GM19238 (cell line): ENCODE measurements around the gene FTCDNL1.

Experiments
- DNase-seq: peaks from one replicate; pipeline ENCODE4 v3.0.0; 2011; ENCODE audit warnings: low spot score; ENCODE audit not compliant: insufficient read length

The FTCDNL1 gene

DNA sequence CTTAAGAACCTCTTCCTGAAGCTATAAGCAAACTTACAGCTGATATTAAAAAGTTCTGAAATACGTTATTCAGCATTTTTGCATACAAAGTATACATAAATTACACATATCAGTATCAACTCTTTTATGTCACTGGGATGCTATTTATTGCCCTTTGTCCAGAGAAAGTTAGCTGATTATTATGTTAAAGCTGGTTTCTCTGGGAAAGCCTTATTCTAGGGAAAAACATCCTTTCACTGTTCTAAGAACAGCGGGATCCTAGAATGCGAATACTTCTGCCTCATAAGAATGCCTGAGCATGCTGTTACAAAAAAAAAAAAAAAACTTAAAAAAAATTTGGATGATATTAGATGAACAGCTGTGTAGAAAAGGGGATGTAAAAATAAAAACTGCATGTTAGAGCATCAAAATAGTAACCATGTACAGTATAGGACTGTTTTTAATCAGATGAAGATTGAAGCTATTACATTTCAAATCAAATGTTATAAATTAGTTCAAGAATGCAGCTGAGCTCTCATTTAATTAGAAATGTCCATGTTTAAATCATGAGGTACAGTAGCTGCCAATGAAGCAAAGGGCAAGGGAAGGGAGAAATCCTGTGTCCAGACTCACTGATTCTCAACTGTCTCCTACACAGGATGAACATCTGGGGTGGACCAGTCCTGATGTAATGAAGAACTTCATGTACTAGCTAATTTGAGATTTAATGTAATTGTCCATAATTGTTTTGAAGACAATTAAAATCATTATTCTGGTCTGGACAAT lies 8.2 kb downstream of the FTCDNL1 start:
- DNase-seq, result no peak

GRCh38 chr2:199841409-199841808 lies 9.6 kb downstream of the FTCDNL1 start:
- DNase-seq, result no peak

GRCh38 chr2:199838399-199838798 lies 12.6 kb downstream of the FTCDNL1 start:
- no peak for DNase-seq

- DNase-seq, result no peak
These were observed 14.0 kb downstream of the FTCDNL1 start for GRCh38 chr2:199836943-199837342.

- no peak for DNase-seq
These were observed 17.5 kb downstream of the FTCDNL1 start for GRCh38 chr2:199833525-199833924.

DNA sequence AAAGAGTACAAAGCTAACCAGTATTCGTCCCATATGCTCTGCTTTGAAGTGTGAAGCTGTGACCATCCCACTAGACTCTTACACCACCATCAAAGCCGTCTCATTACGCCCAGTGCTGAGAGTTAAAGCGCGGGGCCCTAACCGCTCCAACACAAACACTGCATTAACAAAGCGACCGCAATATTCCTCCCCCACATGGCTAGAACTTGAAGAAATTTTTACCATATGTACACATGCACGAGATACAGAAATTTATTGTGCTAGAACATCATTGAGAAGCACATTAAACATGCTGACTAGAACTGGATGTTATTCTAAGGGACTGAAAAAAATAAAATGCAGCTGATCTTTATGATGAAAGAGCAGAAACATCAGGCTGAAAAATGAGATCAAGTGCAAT lies 20.5 kb downstream of the FTCDNL1 start:
- no peak for DNase-seq

GRCh38 chr2:199829628-199830027 lies 21.4 kb downstream of the FTCDNL1 start:
- no peak for DNase-seq

DNA sequence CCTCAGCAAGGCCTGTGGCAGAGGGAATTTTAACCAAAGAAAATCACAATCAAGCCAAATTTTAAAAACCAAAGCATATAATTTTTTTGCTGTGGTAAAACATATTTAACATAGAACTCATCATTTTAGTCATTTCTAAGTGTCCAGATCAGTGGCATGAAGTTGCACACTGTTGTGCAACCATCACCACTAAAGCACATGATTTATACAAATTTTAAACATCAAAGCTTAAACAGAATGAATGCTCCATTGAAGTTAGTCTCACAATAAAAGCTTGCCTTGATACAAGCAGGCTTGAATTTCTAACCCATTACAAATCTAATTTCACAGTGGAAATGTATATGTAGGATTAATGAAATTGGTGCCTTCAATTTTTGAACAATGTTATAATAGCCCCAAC lies 31.2 kb downstream of the FTCDNL1 start:
- DNase-seq, result no peak

- DNase-seq, result no peak
These were observed 32.2 kb downstream of the FTCDNL1 start for GRCh38 chr2:199818754-199819153.

- no peak for DNase-seq
These were observed 33.0 kb downstream of the FTCDNL1 start for GRCh38 chr2:199818026-199818425.

DNA sequence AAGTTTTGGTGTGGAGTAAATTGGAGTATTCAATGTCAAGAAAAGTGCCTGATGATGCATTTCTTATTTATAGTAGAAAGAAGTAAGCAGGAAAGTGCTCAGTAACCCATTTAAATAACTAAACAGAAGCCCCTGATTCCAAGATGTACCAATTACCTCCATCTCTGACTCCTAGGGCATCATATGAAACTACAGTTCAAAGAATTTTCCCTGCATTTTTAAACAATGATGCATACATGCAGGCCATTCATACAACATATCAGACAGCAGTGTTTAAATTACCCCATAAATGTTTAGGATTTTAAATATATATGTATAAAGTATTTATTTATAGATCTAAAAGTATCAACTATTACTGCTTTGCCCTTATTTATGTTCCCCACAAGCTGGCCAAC lies 36.2 kb downstream of the FTCDNL1 start:
- DNase-seq, result no peak

- no peak for DNase-seq
These were observed 36.7 kb downstream of the FTCDNL1 start for GRCh38 chr2:199814101-199814816.

DNA sequence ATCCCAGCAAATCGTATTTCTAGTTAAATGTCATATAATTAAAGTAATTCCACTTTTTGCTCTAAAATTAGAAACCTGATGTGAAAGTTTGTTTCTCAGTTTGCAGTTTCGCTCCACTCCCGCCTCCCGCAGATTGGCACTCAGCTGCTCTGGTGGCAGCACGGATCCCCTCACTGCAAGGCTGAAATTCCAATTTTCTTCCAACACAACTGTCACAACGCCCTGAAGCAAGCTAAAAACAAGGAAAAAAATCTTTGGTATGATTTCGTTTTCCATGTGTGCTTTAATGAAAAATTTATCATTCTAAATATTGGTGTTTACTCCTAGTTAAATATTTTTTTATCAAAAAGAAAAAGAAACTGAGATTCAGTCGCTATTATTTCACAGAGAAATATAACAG lies 38.5 kb downstream of the FTCDNL1 start:
- no peak for DNase-seq

- no peak for DNase-seq
These were observed 39.6 kb downstream of the FTCDNL1 start for GRCh38 chr2:199811346-199811745.

GRCh38 chr2:199810422-199811171 lies 40.4 kb downstream of the FTCDNL1 start:
- no peak for DNase-seq

DNA sequence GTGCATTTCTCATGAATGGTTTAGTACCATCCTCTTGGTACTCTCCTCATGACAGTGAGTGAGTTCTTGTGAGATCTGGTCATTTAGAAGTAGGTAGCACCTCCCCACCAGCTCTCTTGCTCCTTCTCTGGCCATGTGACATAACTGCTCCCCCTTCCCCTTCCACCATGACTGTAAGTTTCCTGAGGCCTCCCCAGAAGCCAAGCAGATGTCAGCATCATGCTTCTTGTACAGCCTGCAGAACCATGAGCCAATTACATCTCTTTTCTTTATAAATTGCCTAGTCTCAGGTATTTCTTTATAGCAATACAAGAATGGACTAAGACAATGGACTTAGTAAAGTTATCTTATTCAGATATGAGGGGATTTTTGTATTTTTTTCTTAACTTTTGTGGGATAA lies 43.0 kb downstream of the FTCDNL1 start:
- DNase-seq, result no peak

DNA sequence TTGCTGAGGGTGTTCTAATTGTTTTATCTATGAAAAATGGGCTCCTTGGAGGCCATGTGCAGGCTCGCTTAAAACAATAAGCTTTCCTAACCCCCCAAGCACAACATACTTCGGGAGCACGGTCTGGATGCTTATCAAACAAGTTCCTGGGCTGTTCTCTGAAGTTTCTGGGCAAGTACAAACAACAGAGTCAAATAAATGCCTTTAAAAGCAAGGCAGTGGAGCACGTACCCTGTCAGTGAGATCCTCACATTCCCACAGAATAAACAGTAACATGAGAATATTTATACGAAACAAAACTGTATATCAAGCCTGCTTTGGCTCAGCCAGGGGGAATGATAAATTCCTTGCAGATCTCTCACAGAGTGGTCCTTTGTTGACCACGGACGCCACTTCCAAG lies 44.8 kb downstream of the FTCDNL1 start:
- DNase-seq, result no peak

GRCh38 chr2:199804831-199805230 lies 46.2 kb downstream of the FTCDNL1 start:
- DNase-seq, result no peak

DNA sequence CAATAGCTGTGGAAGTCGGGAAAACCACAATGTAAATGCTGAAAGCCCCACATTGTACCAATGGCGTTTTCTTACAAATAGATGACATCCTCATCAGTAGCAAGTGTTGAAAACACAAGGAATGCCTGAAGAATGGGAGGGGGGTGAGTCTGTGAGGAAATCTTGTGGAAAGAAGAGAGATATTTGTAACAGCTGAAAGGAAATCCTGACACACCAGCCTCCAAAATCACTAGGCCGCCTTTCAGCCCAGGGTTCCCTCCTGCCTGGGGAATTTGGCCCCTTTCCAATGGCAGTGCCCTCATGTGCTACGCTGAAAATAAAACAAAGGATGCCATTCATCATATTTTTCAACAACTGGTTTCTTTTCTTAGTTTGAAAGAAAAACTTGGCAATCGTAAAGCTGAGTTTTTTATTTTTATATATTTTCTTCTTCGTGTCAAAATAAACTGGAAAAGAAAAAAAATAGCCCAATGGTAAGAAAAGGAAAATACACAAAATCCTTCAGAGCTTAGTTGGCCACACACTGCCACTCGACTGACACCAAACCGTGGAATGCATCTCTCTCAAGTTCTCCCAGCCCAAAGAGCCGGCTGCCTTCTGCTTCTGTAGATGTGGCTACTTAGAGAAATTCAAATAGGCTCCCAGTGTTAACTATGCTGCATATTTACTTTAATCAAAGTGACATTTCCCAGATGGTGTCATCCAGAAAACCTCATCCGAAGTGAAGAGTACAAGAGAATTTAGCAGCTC lies 52.0 kb downstream of the FTCDNL1 start:
- no peak for DNase-seq

GRCh38 chr2:199797431-199798403 lies 53.3 kb downstream of the FTCDNL1 start:
- no peak for DNase-seq
